NK-92 (cell line): ENCODE measurements around the gene KCND3.
"Not testable (repeated sequence)": the region's sequence is repeated elsewhere in the genome, so short reads cannot be mapped to it uniquely, and the experiment has no call there.

Experiments
- DNase-seq: peaks from one replicate; lab custom pipeline; 2025; ENCODE audit not compliant: unreplicated experiment; lab: John Stamatoyannopoulos, UW

The KCND3 gene

DNA sequence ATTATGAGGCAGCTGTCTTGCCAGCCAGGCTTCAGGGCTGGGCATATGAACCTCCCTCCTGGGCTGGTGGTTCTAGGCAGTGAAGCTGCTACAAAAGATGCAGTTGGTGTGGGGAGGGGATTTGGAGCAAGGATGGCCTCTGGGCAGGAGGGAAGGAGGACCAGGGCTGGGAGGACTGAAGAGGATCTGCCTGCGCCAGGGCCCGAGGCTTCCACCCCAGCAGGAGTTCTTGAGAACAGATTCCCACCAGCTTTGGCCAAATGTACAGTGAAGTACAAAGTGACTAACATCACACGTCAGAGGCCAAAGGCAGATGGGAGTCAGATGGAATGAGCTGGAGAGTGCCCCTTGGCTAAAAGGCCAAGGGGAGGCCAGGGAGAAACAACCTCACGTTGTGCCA is 171.4 kb downstream of the KCND3 start:
- DNase-seq = no peak

DNA sequence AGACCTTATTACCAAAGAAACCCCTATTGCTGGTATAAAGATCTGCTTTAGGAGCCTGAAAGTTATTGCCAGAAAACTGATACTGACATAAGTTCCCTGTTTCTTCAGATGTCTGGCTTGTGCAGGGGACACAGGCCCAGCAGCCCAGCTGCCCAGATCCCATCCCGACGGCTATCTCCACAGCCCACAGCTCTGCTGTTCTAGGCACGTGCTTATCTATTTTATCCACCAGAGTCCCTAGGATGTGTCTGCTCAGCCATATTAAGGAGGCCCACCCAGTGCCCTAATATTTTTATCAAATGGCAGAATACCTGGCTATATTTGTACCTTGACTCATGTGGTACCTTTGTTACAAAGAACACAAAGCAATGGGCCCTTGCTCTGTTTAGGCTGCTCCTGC is 174.8 kb downstream of the KCND3 start:
- DNase-seq = no peak

DNA sequence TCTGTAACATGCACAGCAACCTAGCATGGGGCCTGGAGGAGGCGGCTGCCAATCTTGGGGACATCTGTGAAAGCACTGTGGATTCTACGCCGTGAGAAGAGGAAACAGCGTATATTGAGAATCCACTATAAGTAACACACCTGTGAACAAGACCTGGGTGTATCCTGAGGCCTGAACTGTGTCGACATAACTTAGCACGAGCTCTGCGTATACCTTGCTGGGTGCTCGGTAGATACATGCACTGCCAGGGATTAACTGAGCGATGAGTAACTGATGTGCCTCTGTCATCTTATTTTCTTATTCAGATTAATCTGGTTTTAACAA is 175.2 kb downstream of the KCND3 start:
- no peak for DNase-seq

DNA sequence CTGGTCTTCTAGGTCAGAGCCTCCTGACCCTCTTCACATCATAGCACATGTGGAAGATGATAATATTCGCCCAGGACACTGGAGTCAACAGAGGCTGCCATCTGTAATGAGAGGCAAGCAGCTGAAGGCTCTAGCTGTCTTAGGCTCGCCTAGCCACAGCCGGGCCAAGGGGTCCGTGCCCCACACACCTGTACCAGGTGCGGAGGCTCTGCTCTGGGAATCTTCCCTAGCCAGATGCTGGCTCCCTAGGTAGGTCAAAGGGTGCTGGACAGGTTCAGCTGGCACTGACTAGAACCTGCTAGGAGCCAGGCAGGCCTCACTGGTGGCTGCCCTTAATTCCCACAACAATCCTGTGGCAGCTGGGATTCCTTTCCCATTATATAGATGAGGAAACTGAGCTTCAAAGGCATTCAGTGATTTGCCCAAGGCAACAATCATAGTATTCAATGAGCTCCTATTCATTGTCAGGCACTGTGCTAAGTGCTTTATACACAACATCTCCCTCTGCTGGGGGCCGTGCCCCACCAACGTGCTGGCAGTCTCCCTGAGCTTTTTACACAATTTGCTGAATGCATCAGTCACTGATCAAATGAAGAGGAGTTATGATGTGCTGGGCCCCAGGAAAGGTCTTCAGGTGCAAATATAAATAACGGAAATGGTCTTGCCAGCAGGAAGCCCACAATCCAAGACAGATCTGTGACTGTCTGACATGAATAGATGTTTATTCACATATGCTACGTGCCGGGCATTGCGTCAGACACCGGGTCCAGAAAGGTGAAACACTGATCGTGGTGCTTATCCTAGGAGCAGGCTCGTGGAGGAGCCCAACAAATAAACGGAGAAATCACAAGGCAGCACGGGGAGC is 175.8 kb downstream of the KCND3 start:
- DNase-seq = no peak

- no peak for DNase-seq
Measured at GRCh38 chr1:111812306-111812705, 177.2 kb downstream of the KCND3 start.

- no peak for DNase-seq
Measured at GRCh38 chr1:111811891-111812290, 177.6 kb downstream of the KCND3 start.

GRCh38 chr1:111805251-111805650 is 184.2 kb downstream of the KCND3 start:
- DNase-seq = no peak

DNA sequence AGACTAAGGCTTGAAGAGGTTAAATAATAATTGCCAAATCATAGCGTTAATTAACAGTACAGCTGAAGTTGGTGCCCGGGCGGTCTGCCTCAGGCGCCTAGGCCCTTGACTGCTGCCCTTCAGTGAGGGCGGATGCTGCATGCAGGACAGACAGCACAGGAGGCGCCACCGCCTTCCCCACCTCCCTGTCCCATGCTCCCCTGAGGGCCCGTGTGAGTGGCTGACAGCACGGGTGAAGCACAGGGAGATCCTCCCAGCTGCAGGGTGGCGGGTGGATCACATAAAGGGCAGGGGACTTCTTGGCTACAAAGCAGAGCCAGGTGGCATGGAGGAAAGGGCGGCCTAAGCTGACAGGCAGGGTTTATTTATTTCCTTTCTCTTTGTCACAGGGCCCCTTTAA is 184.7 kb downstream of the KCND3 start:
- no peak for DNase-seq

GRCh38 chr1:111803951-111804350 is 185.5 kb downstream of the KCND3 start:
- DNase-seq = no peak

GRCh38 chr1:111802984-111803383 is 186.5 kb downstream of the KCND3 start:
- DNase-seq = no peak

DNA sequence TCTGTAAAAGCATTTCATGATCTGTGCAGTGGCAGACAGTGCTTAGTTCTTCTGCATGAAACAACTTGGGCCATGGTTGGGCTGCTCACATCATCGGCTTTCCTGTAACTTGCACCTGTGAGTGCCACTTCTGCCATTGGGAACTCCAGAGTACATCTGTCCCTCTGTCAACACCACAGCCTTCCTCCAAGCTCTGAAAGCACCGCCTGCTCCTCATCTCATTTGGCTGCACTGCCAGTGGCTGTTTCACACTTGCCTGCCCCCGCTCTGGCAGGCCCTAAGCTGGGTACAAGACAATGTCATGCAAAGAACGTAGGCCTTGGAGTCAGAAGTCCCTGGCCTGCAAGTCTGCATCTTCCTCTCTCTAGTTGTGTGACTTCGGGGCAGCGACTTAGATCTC is 187.4 kb downstream of the KCND3 start:
- no peak for DNase-seq

GRCh38 chr1:111801071-111801850 is 188.2 kb downstream of the KCND3 start:
- DNase-seq = no peak

- not testable (repeated sequence) for DNase-seq
Measured at GRCh38 chr1:111799722-111800121, 189.7 kb downstream of the KCND3 start.

GRCh38 chr1:111798580-111798979 is 190.9 kb downstream of the KCND3 start:
- no peak for DNase-seq

- no peak for DNase-seq
Measured at GRCh38 chr1:111795401-111795800, 194.1 kb downstream of the KCND3 start.

- no peak for DNase-seq
Measured at GRCh38 chr1:111793923-111794322, 195.5 kb downstream of the KCND3 start.

GRCh38 chr1:111792249-111792648 is 197.2 kb downstream of the KCND3 start:
- DNase-seq = no peak

- DNase-seq = no peak
Measured at GRCh38 chr1:111791776-111792175, 197.7 kb downstream of the KCND3 start.

DNA sequence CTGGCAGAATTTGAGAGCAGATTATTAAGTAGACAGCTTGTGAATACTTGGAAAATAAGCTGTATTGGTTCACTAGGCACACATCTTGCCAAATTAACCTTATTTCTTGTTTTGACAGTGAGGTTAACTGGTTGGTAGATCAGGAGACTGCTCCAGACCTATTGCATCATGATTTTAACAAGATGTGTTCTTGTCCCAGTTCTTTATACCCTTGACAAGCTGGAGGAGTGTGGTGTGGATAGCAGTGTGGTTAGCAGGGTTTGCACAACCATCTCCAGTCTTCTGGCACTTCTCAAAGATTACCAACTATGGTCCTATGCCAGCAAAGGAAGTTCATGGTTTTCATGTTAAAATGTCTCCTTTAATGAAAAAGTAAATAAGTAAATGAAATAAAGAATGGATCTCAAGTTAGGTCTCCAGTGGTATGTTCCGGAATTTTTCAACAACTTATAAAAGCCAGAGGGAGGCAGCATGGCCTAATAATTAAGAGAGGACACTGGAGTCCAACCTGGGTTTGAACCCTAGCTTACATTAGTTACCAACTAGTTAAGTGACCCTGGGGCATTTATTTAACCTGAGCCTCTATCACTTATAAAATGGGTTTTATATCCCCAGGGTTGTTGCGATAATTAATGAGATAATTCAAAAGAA is 199.7 kb downstream of the KCND3 start:
- no peak for DNase-seq

GRCh38 chr1:111789142-111789541 is 200.3 kb downstream of the KCND3 start:
- DNase-seq = no peak

DNA sequence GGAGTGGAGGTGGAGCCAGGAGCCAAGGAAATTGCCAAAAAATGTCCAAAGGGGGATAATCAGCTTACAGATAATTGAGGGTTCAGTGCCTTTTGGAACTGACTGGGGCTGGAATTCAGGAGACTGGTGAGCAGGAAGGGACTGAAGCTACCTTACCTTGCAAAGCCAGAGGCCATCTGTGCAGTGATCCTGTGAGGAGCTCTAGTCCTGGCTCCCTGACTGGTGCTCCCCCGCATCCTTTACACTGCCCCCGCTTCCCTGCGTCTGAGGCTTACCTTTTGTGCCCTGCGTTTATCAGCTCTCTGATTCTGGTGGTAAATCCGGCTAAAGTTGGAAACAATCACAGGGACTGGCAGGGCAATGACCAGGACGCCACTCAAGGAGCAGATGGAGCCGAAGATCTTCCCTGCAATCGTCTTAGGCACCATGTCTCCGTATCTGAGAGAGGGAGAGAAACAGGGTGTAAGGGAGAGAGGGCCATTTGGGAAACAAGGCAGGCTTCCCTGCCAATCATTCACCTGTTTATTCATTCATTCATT is 202.7 kb downstream of the KCND3 start:
- no peak for DNase-seq
